ENCODE results near the gene CHTOP. TPM values are rescaled to one million over a fixed set of nuclear protein-coding genes. Genes with fewer than 3 reads are reported as not detected.
A peak's percentile ranks its signal among the peaks of the same experiment; 100 is the strongest.

The CHTOP gene
- polyA plus RNA-seq, 1 of the 3 experiments (the other 2 are of a cell fraction) = 84.9 TPM

- Histone ChIP-seq H3K79me2 (ENCODE audit: insufficient read depth) (peaks cover 23% of the 10 kb centered on the region), H3F3A (replicated peaks; ENCODE audit: insufficient read depth) (peaks cover 26% of the 10 kb centered on the region), H3K27me3 (ENCODE audit: insufficient read depth) (peaks cover 8% of the 10 kb centered on the region), H3K9me3 (no peaks in the 10 kb centered on the region), H3K27ac (ENCODE audit: low read depth in 2 of 2, low read length in 1 of 2) (no peak overlapping the region), H3K4me2 (no peak overlapping the region), H3K9ac (no peak overlapping the region), H2AFZ (ENCODE audit: low read depth) (no peak overlapping the region), H3K36me3 (replicated peaks in 1 of 2; ENCODE audit: control insufficient read depth in 1 of 2, insufficient read depth in 2 of 2, low read length in 1 of 2) (peaks cover 1 to 12% of the 10 kb centered on the region in 2 experiments), H3K4me1 (ENCODE audit: control insufficient read depth in 1 of 2, insufficient read depth in 2 of 2, low read depth in 1 of 2, low read length in 1 of 2) (peaks cover 7 to 12% of the 10 kb centered on the region in 2 experiments; a peak in 2 of 4 replicates), H3K9me2 (no peaks in the 10 kb centered on the region), H3K4me3 (ENCODE audit: low read depth in 2 of 2, low read length in 1 of 2) (no peak overlapping the region), H4K20me1 (ENCODE audit: insufficient read depth) (no peaks in the 10 kb centered on the region)
- TF ChIP-seq FOSL2 (IDR thresholded peaks at IDR 0.05; ENCODE audit: borderline replicate concordance, low read depth) (no peak), IRF3 (IDR thresholded peaks at IDR 0.05; ENCODE audit: low read depth, low read length) (no peak), GABPA (IDR thresholded peaks at IDR 0.05; ENCODE audit: low read depth) (no peak), YY1 (IDR thresholded peaks at IDR 0.05; ENCODE audit: low read depth) (no peak), MXI1 (IDR thresholded peaks at IDR 0.05; ENCODE audit: low read depth, low read length) (no peak), USF2 (IDR thresholded peaks at IDR 0.05; ENCODE audit: borderline replicate concordance, low read depth, low read length) (no peak), RFX5 (IDR thresholded peaks at IDR 0.05; ENCODE audit: low read length) (no peak), MEF2A (IDR thresholded peaks at IDR 0.05; ENCODE audit: borderline replicate concordance, low read depth) (no peak)
- WGBS (ENCODE audit: low lambda C conversion rate) = 98% methylated on average over 2 of the region's 2 CpGs
- ChIA-PET CTCF (interaction anchor here (1.6 kb wide), 1 partner anchor 75 kb away, joined by 4 read pairs; no protein-coding TSS in a partner anchor), POLR2A (no interaction called here)
- no peak for DNase-seq
Observed at GRCh38 chr1:153673511-153673910, 39.6 kb downstream of the CHTOP start.

GRCh38 chr1:153677718-153678518 is 44.1 kb downstream of the CHTOP start:
- H3K4me1 ChIP-seq (ENCODE audit: control insufficient read depth in 1 of 2, insufficient read depth in 2 of 2, low read depth in 1 of 2, low read length in 1 of 2) = peaks cover 0 to 15% of the 10 kb centered on the region in 2 experiments; a peak in 1 of 4 replicates
- no peaks in the 10 kb centered on the region for H3K79me2 ChIP-seq (ENCODE audit: insufficient read depth)
- peaks cover 30% of the 10 kb centered on the region for H3K27me3 ChIP-seq (ENCODE audit: insufficient read depth)
- POLR2A ChIA-PET = no interaction called here
- H3K9me2 ChIP-seq = no peaks in the 10 kb centered on the region
- H3K9ac ChIP-seq = no peak overlapping the region
- CTCF ChIA-PET = interaction anchor here (0.5 to 6.2 kb wide), 42 partner anchors 9 to 313 kb away, joined by 3 to 156 read pairs (median 6); partner anchors contain the start of genes RAB13, RPS27 and SLC27A3
- H4K20me1 ChIP-seq (ENCODE audit: insufficient read depth) = no peaks in the 10 kb centered on the region
- peak overlapping the region; percentile 34 to 44 for H3K4me3 ChIP-seq (ENCODE audit: low read depth in 2 of 2, low read length in 1 of 2)
- H3K4me2 ChIP-seq = peak overlapping the region; percentile 74
- H3K36me3 ChIP-seq (replicated peaks in 1 of 2; ENCODE audit: control insufficient read depth in 1 of 2, insufficient read depth in 2 of 2, low read length in 1 of 2) = no peaks in the 10 kb centered on the region
- no peak overlapping the region for H3K27ac ChIP-seq (ENCODE audit: low read depth in 2 of 2, low read length in 1 of 2)
- TF ChIP-seq SMC3 (IDR thresholded peaks at IDR 0.05; ENCODE audit: low read depth, low read length) = peak; percentile 82
- TF ChIP-seq FOXM1 (IDR thresholded peaks at IDR 0.05; ENCODE audit: low read depth) = no peak
- TF ChIP-seq RAD21 (IDR thresholded peaks at IDR 0.05; ENCODE audit: low read length) = peak; percentile 90
- peak; percentile 96 for TF ChIP-seq CTCF (IDR thresholded peaks at IDR 0.05)
- 6% methylated on average over 29 of the region's 29 CpGs for WGBS (ENCODE audit: low lambda C conversion rate)
- 0 out of 2 replicates have a peak overlapping the region, but pooled peaks have one; percentile 79 for H2AFZ ChIP-seq (ENCODE audit: low read depth)
- peaks cover 10% of the 10 kb centered on the region for H3F3A ChIP-seq (replicated peaks; ENCODE audit: insufficient read depth)
- peak; percentile 86 for DNase-seq
- no peaks in the 10 kb centered on the region for H3K9me3 ChIP-seq
